NOMO-1 treated with DMSO at 0.1 percent for 48 hours (cell line): ENCODE measurements around the gene HMG20A.

Experiments
- DNase-seq: peaks from one replicate; lab custom pipeline; 2025; ENCODE audit not compliant: unreplicated experiment; lab: John Stamatoyannopoulos, UW

Gene HMG20A

DNA sequence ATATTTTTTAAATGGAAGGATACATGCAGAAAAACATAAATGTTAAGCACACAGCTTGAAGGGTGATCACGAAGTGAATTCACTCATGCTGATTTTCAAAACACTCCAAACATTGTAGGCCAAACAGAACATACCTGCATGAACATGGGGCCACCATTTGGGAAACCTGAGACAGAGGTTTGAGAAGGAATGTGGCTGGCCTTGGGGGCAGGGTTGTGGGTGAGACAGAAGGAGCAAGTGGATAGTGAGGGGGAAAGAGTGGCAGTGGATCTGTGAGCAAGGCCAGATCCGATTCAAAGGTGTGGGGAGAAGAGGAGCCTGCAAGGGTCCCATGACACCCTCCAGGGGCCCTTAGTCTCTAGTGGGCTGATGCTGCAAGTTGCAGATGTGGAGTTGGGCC, 94.9 kb downstream of the HMG20A start:
- no peak for DNase-seq

DNA sequence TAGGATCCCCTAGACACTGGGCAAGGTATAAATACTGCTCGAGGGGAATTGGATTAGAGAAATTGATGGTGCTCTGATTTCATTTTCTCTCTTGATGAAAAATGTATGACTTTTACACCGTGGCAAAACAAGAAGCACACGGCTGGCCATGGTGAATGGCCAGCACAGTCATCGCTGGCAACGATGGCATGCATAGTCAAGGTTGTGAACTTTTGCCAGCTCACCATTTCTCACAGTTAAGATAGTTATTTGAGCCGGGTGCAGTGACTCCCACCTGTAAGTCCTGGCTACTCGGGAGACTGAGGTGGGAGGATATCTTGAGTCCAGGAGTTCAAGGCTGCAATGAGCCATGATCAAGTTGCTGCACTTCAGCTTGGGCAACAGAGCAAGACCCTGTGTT, 95.4 kb downstream of the HMG20A start:
- DNase-seq, result no peak

DNA sequence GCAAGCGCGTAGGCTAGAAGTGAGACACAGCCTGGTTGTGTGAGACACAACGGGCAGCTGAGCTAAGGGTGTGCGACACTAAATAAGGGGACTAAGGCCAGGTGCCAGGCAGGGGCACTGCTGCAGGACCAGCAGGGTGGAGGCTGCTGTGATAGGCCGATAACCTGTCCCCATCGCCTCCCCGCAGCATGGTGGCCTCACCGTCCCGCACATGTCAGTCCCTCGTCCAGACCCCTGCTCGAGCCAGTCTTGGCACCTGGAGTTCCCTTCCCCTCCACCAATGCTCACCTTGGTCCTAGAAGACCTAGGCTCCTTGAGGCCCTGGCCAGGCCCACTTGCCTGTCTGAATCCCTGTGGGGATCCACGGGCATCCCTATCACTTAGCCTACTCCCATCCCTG, 96.1 kb downstream of the HMG20A start:
- no peak for DNase-seq

DNA sequence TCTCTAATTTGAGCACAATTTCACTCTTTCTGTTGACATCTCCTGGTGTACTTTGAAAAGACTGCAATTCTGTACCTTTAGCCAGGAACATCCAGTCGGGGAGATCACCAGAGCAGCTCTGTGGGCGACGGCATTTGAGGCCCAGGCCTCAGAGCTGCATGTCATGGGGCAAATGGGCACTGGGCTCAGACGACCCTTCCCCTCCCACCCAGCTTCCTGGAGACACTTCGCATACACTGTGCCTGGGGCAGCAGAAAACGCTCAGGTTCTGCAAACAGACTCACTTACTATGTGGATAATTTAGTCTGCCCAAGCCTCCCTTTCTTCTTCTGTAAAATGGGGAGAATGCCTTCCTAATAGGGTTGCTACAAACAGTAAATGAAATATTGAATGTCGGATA, 96.9 kb downstream of the HMG20A start:
- no peak for DNase-seq

DNA sequence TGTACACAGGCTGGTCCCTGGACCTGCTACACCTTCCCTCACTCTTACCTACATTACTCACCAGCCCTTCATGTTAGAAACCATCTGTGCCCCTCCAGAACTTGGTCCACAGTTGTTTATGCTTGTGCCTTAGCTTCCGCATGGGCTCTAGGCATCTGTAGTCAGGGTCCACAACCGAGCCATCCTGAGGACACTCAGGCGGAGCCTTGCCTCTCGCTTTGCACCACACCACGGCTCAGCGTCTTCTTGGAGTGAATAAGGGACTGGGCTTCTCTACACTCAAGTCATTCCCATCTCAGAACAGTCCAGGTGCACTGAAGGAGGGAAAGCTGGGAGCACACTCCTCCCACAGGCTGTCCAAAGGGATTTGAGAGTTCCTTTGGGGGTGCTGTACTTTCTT, 97.8 kb downstream of the HMG20A start:
- no peak for DNase-seq

DNA sequence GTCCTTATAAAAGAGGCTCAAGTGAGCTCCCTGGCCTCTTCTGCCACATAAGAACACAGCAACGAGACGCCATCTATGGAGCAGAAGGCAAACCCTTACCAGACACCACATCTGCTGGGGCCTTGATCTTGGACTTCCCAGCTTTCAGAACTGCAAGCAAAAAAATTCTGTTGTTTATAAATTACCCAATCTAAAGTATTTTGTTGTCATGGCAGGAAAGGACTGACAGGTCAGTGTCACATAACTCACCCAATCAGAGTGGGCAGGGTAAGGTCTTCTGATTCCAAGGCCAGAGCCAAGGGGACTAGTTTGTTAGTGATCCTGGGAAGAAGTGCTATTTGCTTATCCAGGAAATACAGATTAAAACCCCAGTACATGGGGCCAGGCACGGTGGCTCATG, 98.9 kb downstream of the HMG20A start:
- no peak for DNase-seq

DNA sequence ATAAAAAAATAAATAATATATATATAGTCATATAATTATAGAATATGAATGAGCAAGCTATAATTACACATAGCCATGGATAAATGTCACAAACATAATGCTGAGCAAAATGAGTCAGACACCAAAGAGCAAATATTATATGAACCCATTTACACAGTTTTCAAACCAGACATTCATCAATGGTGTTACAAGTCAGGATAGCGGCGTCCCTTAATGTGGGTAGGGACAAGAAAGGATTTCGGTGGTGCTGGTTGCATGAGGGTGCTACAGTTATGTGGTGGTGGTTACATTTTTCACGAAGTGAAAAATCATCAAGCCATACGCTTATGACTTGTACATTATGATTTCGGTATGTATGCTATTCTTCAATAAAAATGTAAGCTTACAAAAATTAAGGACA, 100.5 kb downstream of the HMG20A start:
- DNase-seq, result no peak

DNA sequence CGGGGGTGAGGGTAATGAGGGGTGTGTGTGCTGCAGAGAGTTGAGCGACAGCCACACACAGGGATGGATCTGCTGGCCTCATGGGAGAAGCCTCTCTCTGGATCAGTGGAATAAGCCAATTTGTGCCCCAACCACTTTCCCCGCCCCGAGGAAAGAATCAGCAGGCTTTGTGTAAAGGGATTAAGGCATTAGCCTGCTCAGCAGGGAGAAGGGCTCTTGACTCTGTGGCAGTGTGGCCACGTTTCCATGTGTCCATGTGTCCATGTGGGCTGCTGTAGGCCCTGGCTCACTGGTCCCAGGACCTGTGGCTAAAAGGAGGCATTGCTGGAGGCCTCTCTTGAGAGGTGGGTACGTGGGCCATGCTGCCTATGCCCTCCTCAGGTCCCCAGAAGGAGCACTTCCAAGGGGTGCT, 104.7 kb downstream of the HMG20A start:
- DNase-seq, result no peak

DNA sequence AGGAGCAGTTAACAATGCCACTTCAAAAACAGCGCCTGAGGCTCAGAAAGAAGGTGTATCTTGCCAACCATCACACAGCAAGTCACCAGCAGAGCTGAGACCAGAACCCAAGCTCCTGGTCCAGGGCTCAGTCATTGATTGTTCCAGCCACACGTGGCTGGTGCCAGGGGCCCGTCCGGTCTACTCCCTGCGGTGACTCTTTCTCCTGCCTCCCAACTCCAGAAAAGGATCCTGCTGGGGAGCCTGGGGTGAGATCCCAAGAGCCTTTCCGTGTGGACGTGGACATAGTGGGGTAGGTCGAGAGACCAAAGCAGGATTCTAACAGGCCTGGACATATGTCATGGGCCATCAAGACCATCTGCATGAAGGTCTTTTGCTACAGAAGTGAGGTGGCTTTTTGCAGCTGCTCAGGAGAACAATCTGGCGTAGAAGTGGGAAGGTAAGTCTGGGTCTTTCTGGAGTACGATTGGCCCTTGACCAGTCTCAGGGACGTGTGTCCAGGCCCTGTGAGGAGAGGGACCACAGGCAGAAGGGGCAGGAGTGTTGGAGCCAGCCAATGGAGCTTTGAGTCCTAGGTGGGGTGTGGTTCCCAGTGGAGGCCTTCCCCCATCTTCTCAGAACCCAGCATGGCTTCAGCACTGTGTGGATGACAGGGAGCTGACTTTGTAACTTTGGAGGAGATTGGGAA, 105.4 kb downstream of the HMG20A start:
- DNase-seq, result no peak

DNA sequence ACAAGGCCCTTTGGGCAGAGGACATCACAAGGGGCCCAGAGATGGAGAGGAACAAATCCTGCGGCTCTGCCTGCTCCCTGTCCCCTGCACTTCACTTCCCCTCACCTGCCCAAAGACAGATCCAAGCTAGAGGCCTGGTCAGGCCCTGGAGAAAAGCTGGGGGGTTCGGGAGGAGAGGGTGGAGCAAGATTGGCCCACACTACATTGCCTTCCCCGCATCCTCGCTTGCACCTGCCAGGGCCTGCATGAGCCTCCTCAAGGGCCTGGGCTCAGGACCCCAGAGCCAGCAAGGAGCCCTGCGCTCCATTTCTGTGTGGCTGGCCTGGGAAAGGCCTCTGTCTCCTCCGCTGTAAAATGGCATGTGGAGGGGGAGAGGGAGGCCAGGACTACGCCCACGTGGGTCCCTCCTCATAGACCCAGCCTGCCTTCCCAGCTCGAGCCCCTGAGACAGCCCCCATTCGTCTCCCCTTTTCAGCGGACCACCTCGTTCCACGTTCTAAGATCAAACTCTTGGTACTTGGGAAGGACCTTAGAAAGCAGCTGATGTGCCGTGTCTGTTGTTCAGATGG, 106.0 kb downstream of the HMG20A start:
- no peak for DNase-seq

DNA sequence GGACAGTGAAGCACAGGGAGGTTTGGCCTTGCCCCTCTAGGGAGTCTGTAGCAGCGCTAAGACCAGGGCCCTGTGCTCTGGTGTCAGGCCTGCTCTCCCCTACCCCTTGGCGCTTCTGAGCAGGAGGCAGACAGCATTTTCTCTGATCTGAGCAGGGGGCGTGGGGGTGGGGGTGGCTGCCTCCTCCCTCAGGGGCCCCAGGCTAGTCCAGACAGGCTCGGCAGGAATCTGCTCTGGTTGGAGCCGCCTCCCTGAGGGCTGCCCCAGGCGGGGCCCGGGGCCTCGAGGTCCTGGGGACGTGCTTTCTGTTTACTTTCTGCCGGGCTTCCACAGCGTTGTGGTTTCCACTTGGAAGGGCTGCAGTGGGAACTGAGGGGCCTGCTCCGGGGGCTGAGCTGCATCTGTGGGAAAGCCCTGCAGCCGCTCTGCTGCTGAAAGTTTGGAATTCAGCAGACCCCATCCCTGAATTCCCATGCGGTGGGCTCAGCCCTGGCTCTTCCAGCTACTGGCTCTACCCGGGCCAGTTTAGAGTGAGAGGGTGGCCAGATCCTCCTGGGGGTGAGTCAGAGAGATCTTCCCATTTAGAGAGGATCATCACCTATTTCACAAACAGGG, 106.6 kb downstream of the HMG20A start:
- no peak for DNase-seq

DNA sequence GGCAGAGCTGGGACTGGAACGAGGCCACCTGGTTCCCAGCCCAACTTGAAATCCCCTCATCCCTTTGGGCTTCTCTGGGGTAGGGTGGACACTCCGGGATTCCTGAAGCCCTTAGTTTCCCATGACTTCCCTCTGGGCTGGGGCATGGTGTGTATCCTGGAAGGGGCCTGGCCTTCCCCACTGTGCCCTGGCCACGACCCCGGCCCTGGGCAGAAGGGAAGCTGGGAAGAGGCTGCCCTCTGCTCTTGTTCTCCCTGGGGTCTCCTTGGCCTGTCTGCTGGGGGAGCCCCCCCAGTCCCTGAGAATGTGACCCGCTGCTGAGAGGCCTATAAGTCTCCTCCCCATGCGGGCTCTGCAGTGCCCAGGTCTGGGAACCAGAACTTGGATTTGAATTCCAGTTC, 107.1 kb downstream of the HMG20A start:
- no peak for DNase-seq

DNA sequence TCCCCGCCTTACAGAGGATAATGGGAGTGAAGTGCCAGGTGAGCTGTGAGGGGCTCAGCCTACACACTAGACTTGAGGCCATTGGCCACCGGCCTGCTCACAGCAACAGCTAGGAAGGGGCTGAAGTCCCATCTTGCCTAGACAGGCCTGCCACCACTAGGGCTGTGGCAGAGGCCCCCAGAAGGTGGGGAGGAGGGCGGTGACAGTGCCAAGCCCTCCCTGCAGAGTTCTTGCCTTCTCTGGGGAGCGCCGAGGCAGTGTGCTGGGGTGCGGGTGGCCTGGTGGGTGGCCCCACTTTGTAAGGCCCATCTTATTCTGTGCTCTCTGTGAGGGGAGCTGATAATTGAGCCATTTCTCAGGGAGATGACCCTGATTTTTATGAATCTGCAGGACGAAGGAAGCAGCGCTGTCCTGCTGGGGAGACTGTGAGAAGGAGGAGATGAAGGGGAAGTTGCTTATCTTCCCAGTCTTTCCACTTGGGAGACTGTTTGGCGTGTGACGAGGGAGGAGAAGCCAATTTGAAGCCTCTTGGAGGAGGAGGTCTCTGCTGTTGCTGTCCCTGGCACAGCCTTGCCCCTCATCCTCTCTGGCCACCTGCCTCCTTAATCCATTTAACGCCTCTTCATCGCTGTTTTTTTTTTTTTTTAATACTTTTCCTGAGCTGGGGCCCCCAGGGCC, 107.7 kb downstream of the HMG20A start:
- no peak for DNase-seq

DNA sequence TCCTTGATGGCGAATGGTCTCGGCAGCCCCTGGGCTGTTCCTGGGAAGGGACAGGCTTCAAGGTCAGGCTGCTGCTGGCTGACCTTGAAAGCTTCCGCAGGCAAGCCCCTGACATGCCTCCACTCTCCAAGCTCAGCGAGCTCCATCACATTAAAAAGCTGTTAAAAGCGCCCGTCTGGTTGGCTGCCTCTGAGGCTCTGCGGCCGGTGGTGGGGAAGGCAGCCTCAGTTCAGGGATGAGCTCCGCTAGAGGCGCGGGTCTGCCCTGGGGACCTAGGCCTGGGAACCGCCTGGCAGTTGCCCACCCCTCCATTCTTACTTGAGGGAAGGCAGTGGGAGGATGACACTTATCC, 108.3 kb downstream of the HMG20A start:
- DNase-seq, result no peak

DNA sequence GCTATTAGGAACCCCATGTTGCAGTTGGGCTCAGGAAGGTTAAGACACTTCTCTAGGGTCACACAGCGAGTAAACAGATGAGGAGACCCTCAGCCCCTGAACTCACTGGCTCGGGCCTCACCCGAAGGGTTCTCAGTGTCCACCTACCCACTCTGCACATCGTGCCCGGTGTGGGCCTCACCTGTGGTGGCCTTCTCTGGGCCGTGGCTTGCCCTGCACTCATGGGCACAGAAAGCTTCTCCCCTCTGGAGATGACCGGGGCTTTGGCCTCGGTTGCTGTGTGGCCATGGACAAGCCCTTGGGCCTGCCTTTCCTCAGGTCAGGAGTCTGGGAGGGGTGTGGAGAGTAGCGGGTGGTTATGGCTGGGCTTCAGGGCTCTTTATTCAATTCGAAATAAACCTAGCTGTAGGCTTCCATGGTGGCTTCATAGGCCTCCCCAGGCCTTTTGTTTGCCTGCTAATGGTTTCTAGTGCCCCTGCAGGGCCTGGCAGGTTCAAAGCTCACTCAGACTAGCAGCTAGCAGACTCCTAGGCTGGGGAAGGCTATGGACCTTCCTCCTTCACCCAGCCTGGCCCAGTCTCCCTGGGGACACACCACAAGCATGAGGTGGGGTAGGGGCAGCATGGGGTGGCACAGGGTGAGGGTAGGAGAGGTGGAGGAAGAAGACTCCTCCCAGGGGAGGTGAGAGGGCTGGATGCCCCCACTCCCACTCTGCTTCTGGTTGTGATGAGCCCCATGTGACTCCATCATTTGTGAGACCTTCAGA, 108.9 kb downstream of the HMG20A start:
- no peak for DNase-seq

DNA sequence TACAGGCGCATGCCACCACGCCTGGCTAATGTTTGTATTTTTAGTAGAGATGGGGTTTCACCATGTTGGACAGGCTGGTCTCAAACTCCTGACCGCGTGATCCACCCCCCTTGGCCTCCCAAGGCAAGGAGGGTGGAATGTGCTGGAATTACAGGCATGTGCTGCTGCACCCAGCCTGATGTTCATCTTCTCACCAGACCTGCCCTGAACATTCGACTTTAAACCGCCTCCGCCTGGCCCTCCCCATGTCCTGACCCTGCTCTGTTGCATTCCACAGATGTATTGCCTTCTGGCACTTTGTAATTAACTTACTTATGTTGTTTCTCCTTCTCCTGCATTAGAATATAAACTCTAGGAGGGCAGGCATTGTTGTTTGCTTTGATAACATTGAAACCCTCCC, 109.9 kb downstream of the HMG20A start:
- DNase-seq, result no peak

DNA sequence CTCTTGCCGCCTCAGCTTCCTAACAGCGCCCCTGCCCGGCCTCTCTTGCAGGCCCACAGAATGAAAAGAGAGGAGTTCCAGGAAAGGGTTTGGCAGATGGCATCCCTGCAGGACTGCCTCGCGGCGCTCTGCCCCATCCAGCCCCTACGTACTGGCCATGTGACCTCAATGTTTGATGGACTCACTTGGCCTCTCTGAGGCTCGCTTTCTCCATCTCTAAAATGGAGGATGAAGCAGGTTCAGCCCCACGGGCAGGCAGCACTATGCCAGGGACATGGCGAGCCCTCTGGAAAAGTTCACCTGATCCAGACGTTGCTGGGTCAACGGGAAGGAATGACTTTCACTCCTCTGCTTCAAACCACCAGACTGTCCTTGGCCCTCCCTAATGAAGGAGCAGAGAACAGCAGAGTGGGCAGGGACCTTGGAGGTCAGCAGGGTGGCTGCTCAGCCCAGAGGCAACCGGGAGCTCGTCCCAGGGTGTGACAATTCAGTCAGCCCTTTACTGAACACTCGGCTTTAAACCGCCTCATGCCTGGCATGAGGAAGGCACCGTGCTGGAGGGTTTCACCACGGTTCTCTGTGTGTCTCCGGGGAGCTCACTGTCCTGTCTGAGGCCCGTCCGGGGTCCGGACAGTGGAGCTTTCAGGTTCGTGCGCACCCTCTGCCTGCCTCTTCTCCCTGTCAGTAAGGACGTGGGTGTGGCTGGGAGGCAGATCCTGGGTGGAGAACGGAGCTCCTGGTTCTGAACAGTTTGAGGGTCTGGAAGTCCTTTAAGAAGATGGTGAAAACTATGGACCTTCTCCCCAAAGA, 110.7 kb downstream of the HMG20A start:
- DNase-seq, result no peak

DNA sequence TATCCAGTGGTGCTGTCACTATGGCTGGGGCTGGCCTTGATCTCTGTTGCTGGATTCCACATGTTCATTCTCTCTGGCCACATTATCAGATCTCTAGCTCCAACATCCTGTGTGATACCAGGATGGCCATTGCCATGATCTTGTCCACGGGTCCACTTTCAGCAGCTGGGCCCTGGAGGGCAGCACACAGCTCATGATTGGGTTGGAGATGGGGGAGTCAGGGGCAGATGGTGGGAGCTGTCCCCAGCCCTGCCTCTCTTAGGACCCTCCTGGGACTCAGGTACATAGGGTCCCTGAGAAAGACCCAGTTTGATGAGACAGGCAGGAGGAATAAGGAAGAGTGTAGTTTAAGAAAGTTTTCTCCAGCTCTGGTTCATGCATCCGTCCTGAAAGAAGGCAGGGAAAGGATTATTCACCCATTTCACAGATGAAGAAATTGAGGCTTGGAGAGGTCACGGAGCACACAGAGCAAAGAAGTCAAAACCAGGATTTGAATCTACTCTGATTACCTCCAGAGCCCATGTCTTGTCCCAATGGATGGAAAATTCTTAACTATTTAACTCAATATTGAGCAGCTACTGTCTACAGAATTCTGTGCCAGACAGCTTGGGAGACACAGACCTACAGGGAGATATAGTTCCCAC, 111.5 kb downstream of the HMG20A start:
- DNase-seq, result no peak

DNA sequence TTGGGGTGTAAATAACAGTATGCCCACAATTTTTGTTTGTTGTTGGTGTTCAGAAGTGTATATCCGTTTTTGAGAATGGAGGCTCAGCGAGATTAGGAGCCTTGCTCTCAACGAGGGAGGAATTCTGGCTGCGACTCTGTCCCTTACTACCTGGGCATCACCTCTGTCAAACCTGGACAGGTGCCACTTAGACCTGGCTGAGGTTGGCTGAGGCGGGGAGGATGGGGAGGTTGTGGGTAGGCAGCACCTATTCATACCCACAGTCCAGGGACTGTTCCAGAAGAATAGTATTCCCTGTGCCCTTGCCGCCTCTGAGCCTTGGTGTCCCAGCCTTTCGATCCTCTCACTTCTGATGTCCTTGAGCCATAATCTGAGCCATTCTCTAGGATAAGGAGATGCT, 112.2 kb downstream of the HMG20A start:
- DNase-seq, result no peak
